Activated T-cell treated with anti-CD3 and anti-CD28 coated beads, Interleukin-2, amount 50 U/mL, for 72 hours (primary cell): ENCODE results near the gene MCOLN2. TPM values are rescaled to one million over a fixed set of nuclear protein-coding genes. Genes with fewer than 3 reads are reported as not detected.
A peak's percentile ranks its signal among the peaks of the same experiment; 100 is the strongest.
"Not testable (repeated sequence)": the region's sequence is repeated elsewhere in the genome, so short reads cannot be mapped to it uniquely, and the experiment has no call there.

ENCODE experiments used
- ATAC-seq, 2 donors: fragments of 150-1000 bp; cut with Tn5 transposase; replicated peaks in 1 of 2; 2 replicates each; pipeline ENCODE4 v1.10.0; 2021; ENCODE audit warnings: moderate library complexity in 2 of 2, mild to moderate bottlenecking in 1 of 2
- DNase-seq, 2 donors: peaks; one replicate each; pipeline ENCODE4 v3.0.0; 2021 to 2022; ENCODE audit warnings: mixed read lengths in 1 of 2
- H3K27ac Mint-ChIP-seq: one replicate; pipeline ENCODE4 v1.8.0; 2022; ENCODE audit warnings: mild to moderate bottlenecking, moderate library complexity, mixed read lengths
- H3K27me3 Mint-ChIP-seq: one replicate; pipeline ENCODE4 v1.8.0; 2022; ENCODE audit warnings: low read depth, mixed read lengths
- H3K36me3 Mint-ChIP-seq, 2 donors: one replicate each; pipeline ENCODE4 v1.8.0; 2022; ENCODE audit warnings: mixed read lengths in 2 of 2, mild to moderate bottlenecking in 1 of 2; ENCODE audit not compliant: insufficient read depth in 2 of 2
- H3K4me1 Mint-ChIP-seq: one replicate; pipeline ENCODE4 v1.8.0; 2022; ENCODE audit warnings: low read depth, mixed read lengths
- H3K4me3 Mint-ChIP-seq, 2 donors: one replicate each; pipeline ENCODE4 v1.8.0; 2022; ENCODE audit warnings: mild to moderate bottlenecking in 2 of 2, mixed read lengths in 2 of 2, moderate library complexity in 2 of 2
- H3K9me3 Mint-ChIP-seq, 2 donors: one replicate each; pipeline ENCODE4 v1.8.0; 2022; ENCODE audit warnings: mixed read lengths in 2 of 2
- total RNA-seq, 2 donors: library from RNA; stranded (reverse); gene quantifications; one replicate each; pipeline ENCODE4 v1.2.3, GENCODE V29; 2022

MCOLN2 gene
- total RNA-seq, 2 donors from 2014 or later, result 57.6 to 76.3 TPM

GRCh38 chr1:85001742-85002141 lies 4.8 kb upstream of the MCOLN2 start:
- Mint-ChIP-seq H3K9me3 (peaks cover 8 to 9% of the 10 kb centered on the region in 2 donors), H3K4me3 (no peak overlapping the region), H3K27ac (no peak overlapping the region), H3K27me3 (peaks cover 34% of the 10 kb centered on the region), H3K36me3 (peaks cover 21 to 33% of the 10 kb centered on the region in 2 donors), H3K4me1 (peaks cover 32% of the 10 kb centered on the region)
- DNase-seq (no peak), ATAC-seq (no peak)

GRCh38 chr1:84998642-84999280 lies 1.8 kb upstream of the MCOLN2 start:
- Mint-ChIP-seq H3K4me3 (peak overlapping the region; percentile 93 to 94), H3K4me1 (peaks cover 35% of the 10 kb centered on the region), H3K9me3 (peaks cover 0 to 4% of the 10 kb centered on the region in 2 donors), H3K27ac (peak overlapping the region; percentile 77), H3K36me3 (peaks cover 12 to 15% of the 10 kb centered on the region in 2 donors), H3K27me3 (peaks cover 34% of the 10 kb centered on the region)
- peak; percentile 27 to 38 for ATAC-seq
- DNase-seq, result peak; percentile 28 to 56

GRCh38 chr1:84997667-84998600 lies 1.0 kb upstream of the MCOLN2 start:
- DNase-seq (peak in 1 of 2 donors; percentile 8), ATAC-seq (no peak)
- peak overlapping the region; percentile 93 to 94 for H3K4me3 Mint-ChIP-seq
- H3K4me1 Mint-ChIP-seq, result peaks cover 40% of the 10 kb centered on the region
- peak overlapping the region; percentile 48 for H3K27ac Mint-ChIP-seq
- peaks cover 34% of the 10 kb centered on the region for H3K27me3 Mint-ChIP-seq
- H3K9me3 Mint-ChIP-seq, result no peaks in the 10 kb centered on the region
- peaks cover 8 to 13% of the 10 kb centered on the region in 2 donors for H3K36me3 Mint-ChIP-seq

- Mint-ChIP-seq H3K27me3 (peaks cover 30% of the 10 kb centered on the region), H3K27ac (peak overlapping the region; percentile 95), H3K9me3 (no peaks in the 10 kb centered on the region), H3K4me3 (peak overlapping the region; percentile 93 to 94), H3K4me1 (peaks cover 60% of the 10 kb centered on the region), H3K36me3 (peaks cover 10 to 11% of the 10 kb centered on the region in 2 donors)
- ATAC-seq (peak; percentile 44 to 47), DNase-seq (peak in 1 of 2 donors; percentile 29)
Measured at GRCh38 chr1:84995484-84996334, 1.2 kb downstream of the MCOLN2 start.

- Mint-ChIP-seq H3K4me1 (peaks cover 60% of the 10 kb centered on the region), H3K9me3 (no peaks in the 10 kb centered on the region), H3K4me3 (peak overlapping the region; percentile 73 to 77), H3K27me3 (no peaks in the 10 kb centered on the region), H3K27ac (peak overlapping the region; percentile 83), H3K36me3 (peaks cover 8 to 9% of the 10 kb centered on the region in 2 donors)
- peak; percentile 63 to 69 for ATAC-seq
- DNase-seq, result no peak
Measured at GRCh38 chr1:84991097-84991920, 5.6 kb downstream of the MCOLN2 start.

GRCh38 chr1:84988588-84988987 lies 8.3 kb downstream of the MCOLN2 start:
- peaks cover 50% of the 10 kb centered on the region for H3K4me1 Mint-ChIP-seq
- peak in 1 of 2 donors; percentile 23 for DNase-seq
- peak overlapping the region; percentile 63 to 76 for H3K4me3 Mint-ChIP-seq

GRCh38 chr1:84986561-84986960 lies 10.4 kb downstream of the MCOLN2 start:
- Mint-ChIP-seq H3K36me3 (peaks cover 7 to 22% of the 10 kb centered on the region in 2 donors), H3K4me1 (peaks cover 35% of the 10 kb centered on the region)
- H3K9me3 Mint-ChIP-seq, H3K27ac Mint-ChIP-seq, DNase-seq, H3K27me3 Mint-ChIP-seq, ATAC-seq, H3K4me3 Mint-ChIP-seq: not testable (repeated sequence)

More at GRCh38 chr1:84988588-84988987, 8.3 kb downstream of the MCOLN2 start:
- no peaks in the 10 kb centered on the region for H3K9me3 Mint-ChIP-seq
- H3K27ac Mint-ChIP-seq, result peak overlapping the region; percentile 74
- ATAC-seq, result peak; percentile 82 to 87
- peaks cover 7% of the 10 kb centered on the region for H3K27me3 Mint-ChIP-seq
- H3K36me3 Mint-ChIP-seq, result peaks cover 12 to 24% of the 10 kb centered on the region in 2 donors

- Mint-ChIP-seq H3K27me3 (peaks cover 7% of the 10 kb centered on the region), H3K36me3 (peaks cover 14 to 31% of the 10 kb centered on the region in 2 donors), H3K4me1 (peaks cover 35% of the 10 kb centered on the region), H3K4me3 (no peak overlapping the region), H3K9me3 (peaks cover 5 to 6% of the 10 kb centered on the region in 2 donors), H3K27ac (no peak overlapping the region)
- DNase-seq, result no peak
- no peak for ATAC-seq
Measured at GRCh38 chr1:84985365-84985764, 11.5 kb downstream of the MCOLN2 start.

- Mint-ChIP-seq H3K27ac (no peak overlapping the region), H3K4me1 (peaks cover 37% of the 10 kb centered on the region), H3K4me3 (no peak overlapping the region), H3K9me3 (peaks cover 6% of the 10 kb centered on the region in 2 donors), H3K36me3 (peaks cover 20 to 43% of the 10 kb centered on the region in 2 donors), H3K27me3 (peaks cover 12% of the 10 kb centered on the region)
- ATAC-seq, result no peak
- no peak for DNase-seq
Measured at GRCh38 chr1:84982395-84982794, 14.5 kb downstream of the MCOLN2 start.

GRCh38 chr1:84975035-84975434 lies 21.9 kb downstream of the MCOLN2 start:
- Mint-ChIP-seq H3K36me3 (peaks cover 4 to 15% of the 10 kb centered on the region in 2 donors), H3K27ac (peak overlapping the region; percentile 38), H3K9me3 (peaks cover 0 to 1% of the 10 kb centered on the region in 2 donors), H3K4me3 (peak overlapping the region in 1 of 2 donors; percentile 21), H3K4me1 (peaks cover 74% of the 10 kb centered on the region), H3K27me3 (peaks cover 6% of the 10 kb centered on the region)
- no peak for DNase-seq
- ATAC-seq, result peak in 1 of 2 donors; percentile 67

- Mint-ChIP-seq H3K4me3 (peak overlapping the region; percentile 10 to 69), H3K36me3 (peaks cover 5 to 14% of the 10 kb centered on the region in 2 donors), H3K27me3 (peaks cover 6% of the 10 kb centered on the region), H3K9me3 (no peaks in the 10 kb centered on the region), H3K27ac (peak overlapping the region; percentile 64), H3K4me1 (peaks cover 78% of the 10 kb centered on the region)
- DNase-seq, result peak in 1 of 2 donors; percentile 13
- no peak for ATAC-seq
Measured at GRCh38 chr1:84973498-84974334, 23.2 kb downstream of the MCOLN2 start.
